Measurements from ENCODE around the gene CYP27B1. TPM values are rescaled to one million over a fixed set of nuclear protein-coding genes. Genes with fewer than 3 reads are reported as not detected.

CYP27B1 gene
- total and polyA plus RNA-seq, 9 of the 15 experiments (the other 6 are each of a cell fraction or from before 2014, with no cell fraction given) = 0.18 to 4.2 (median 1.8) TPM

- TF ChIP-seq UBTF (IDR thresholded peaks at IDR 0.05; ENCODE audit: borderline replicate concordance in 1 of 2, low read depth in 2 of 2, low read length in 2 of 2) (peak; percentile 59 to 86; a peak in 1 of 4 replicates), NFATC3 (IDR thresholded peaks at IDR 0.05) (no peak), NCOA1 (IDR thresholded peaks at IDR 0.05; ENCODE audit: low read depth) (no peak), TAF9B (IDR thresholded peaks at IDR 0.05; ENCODE audit: partially characterized antibody) (no peak), FOXK2 (conservative IDR thresholded peaks at IDR 0.05 in 1 of 2, IDR thresholded peaks at IDR 0.05 in 1 of 2; ENCODE audit: low read depth in 2 of 2) (no peak), CHD7 (IDR thresholded peaks at IDR 0.05; ENCODE audit: low read depth, low read length) (no peak)
- TF ChIP-seq, protein P1, sequence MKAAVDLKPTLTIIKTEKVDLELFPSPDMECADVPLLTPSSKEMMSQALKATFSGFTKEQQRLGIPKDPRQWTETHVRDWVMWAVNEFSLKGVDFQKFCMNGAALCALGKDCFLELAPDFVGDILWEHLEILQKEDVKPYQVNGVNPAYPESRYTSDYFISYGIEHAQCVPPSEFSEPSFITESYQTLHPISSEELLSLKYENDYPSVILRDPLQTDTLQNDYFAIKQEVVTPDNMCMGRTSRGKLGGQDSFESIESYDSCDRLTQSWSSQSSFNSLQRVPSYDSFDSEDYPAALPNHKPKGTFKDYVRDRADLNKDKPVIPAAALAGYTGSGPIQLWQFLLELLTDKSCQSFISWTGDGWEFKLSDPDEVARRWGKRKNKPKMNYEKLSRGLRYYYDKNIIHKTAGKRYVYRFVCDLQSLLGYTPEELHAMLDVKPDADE (conservative IDR thresholded peaks at IDR 0.05; ENCODE audit: control insufficient read depth, low read depth, low read length) = 0 out of 2 replicates have a peak, but pooled peaks have one; percentile 35
- TF ChIP-seq, protein P2, sequence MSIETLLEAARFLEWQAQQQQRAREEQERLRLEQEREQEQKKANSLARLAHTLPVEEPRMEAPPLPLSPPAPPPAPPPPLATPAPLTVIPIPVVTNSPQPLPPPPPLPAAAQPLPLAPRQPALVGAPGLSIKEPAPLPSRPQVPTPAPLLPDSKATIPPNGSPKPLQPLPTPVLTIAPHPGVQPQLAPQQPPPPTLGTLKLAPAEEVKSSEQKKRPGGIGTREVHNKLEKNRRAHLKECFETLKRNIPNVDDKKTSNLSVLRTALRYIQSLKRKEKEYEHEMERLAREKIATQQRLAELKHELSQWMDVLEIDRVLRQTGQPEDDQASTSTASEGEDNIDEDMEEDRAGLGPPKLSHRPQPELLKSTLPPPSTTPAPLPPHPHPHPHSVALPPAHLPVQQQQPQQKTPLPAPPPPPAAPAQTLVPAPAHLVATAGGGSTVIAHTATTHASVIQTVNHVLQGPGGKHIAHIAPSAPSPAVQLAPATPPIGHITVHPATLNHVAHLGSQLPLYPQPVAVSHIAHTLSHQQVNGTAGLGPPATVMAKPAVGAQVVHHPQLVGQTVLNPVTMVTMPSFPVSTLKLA (conservative IDR thresholded peaks at IDR 0.05) = peak in 1 of 2 experiments; percentile 25; a peak in 1 of 4 replicates
These were observed 30.7 kb downstream of the CYP27B1 start (continued) for GRCh38 chr12:57735952-57736740.
